ENCODE results near the gene EVA1B.

EVA1B gene

GRCh38 chr1:36323636-36324352, at the start of gene EVA1B:
TSS of gene EVA1B (minus strand) at chr1:36323645. CDS start at chr1:36323037, 608 bp downstream.
- peak; percentile 42 for DNase-seq

DNA sequence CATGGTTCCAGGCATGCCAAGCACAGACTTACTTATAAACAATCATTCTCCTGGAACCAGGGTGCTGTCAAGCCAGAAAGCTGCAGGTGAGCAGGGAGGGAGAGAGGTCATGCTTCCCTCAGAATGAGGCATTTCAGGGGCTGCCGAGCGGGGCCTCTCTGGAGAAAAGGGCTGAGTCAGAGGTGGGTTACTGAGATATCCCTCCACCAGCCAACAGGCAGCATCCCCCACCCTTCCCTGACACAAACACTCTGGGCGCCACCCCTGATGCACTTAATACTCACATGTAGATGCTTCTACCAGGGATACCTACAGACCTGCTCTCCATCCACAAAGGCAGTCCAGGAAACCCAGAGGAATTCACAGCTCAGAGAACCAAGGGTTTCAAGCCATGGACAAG, 49.2 kb upstream of the EVA1B start:
- DNase-seq, result no peak

GRCh38 chr1:36369061-36369861, 45.8 kb upstream of the EVA1B start:
- peak; percentile 84 for DNase-seq

- no peak for DNase-seq
Observed at GRCh38 chr1:36367798-36368197, 44.4 kb upstream of the EVA1B start.

- no peak for DNase-seq
Observed at GRCh38 chr1:36367066-36367465, 43.6 kb upstream of the EVA1B start.

GRCh38 chr1:36366091-36366661, 42.7 kb upstream of the EVA1B start:
- DNase-seq, result peak; percentile 42

DNA sequence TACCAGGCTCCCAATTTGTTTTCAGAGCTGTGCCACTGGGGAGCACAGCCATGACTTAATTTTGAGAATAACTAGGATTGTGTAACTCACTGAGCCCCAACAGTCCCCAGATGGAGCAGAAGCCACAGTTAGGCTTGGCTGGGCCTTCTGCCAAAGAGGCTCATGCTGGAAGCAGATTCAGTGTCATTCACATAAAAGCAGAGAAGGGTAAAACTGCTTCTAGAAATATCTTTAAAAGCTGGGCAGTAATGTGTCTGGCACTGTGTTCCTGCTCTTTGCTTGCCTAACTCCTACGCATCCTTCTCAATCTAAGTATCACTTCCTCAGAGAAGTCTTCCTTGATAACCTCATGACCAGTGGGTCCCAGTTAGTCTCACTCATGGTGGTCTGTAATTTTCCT, 41.9 kb upstream of the EVA1B start:
- DNase-seq, result no peak

GRCh38 chr1:36359911-36360550, 36.6 kb upstream of the EVA1B start:
- peak; percentile 23 for DNase-seq

- no peak for DNase-seq
Observed at GRCh38 chr1:36359383-36359782, 35.9 kb upstream of the EVA1B start.

DNA sequence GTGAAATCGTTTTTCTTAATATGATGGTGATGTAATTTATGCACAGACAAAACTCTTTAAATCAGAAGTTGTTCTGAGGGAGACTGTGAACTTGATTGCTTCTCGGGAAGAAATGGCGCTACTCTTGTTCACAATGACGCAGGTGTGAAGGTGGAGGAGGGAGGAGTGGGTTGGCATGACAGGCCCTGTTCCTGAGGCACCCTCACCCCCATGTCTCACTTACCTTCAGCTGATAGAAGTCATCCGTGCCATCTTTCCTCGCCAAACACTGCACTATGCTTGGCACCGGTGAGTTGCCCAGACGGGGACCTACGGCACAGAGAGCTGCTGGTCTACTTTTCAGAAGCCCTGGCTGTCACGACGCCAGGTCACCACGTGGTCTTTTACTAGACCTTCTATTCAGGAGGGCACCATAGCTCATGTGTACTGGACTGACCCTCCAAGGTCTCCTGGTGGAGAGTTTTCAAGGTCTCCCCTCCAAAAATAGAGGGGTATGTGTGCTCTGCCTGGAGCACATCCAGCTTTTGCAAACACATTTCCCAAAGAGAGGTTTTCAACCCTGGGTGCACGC, 35.2 kb upstream of the EVA1B start:
- DNase-seq, result no peak

DNA sequence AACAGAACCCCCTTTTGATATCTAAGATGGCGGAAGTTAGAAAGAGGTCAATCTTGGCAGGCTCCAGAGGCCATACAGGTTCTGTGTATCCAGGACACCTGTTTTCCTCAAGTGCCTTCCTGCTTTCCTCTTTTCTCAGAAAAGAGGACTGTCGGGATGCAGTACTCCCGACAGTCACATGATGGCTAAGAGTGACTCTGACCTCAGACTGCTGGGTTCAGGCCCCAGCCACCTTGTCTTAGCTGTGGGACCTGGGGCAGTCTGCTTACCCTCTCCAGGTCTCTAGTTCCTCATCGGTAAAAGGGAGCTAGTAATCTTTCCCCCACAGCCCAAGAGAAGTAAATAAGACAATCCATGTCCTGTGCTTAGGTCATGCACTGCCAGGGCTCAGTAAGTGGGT, 32.4 kb upstream of the EVA1B start:
- no peak for DNase-seq

GRCh38 chr1:36354486-36354885, 31.0 kb upstream of the EVA1B start:
- DNase-seq, result no peak

DNA sequence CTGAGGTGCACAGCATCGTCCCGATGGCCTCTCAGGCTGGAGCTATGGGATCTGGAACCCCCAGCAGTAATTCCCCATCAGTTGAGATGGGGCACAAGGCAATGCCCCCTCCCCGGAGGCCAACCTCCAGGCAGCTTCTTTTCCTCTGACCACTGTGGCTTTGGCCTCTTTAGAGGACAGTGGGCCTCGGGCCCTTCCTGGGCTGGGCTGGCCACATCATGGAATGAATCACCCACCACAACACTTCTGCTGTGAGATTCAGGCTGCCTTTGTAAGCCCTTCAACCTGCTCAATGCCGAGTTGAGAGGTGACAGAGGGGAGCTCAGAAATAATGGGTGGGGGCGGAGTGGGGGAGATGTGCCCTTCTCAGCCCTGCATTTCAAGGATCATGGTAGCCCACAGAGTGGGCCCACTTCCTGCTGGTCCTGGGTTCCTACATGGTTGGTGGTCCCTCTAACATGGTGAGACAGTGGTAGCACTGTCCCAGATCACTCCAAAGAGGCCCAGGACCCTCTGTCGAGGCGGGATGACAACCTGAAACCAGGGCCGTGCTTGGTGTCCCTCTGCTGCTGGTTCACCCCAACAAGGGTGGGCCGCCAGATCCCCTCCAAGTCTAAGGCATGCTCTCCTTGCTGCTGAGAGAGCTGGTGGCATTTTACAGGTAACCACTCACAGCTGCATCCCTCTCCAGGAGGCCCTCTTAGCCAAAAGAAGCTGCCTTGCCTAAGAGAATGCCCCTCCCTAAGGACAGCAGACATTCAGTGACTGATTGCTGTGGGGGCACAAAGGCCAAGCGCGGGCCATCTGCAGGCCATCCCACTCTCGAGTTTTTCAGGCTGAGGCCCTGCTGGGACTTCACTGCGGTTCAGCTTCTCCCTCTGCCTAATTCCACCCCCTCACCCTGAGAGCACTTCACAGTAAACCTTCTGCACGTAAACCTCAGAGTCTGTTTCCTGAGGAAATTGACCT, 29.7 kb upstream of the EVA1B start:
- no peak for DNase-seq

- no peak for DNase-seq
Observed at GRCh38 chr1:36352125-36352909, 28.9 kb upstream of the EVA1B start.

- DNase-seq, result no peak
Observed at GRCh38 chr1:36351227-36351977, 28.0 kb upstream of the EVA1B start.

DNA sequence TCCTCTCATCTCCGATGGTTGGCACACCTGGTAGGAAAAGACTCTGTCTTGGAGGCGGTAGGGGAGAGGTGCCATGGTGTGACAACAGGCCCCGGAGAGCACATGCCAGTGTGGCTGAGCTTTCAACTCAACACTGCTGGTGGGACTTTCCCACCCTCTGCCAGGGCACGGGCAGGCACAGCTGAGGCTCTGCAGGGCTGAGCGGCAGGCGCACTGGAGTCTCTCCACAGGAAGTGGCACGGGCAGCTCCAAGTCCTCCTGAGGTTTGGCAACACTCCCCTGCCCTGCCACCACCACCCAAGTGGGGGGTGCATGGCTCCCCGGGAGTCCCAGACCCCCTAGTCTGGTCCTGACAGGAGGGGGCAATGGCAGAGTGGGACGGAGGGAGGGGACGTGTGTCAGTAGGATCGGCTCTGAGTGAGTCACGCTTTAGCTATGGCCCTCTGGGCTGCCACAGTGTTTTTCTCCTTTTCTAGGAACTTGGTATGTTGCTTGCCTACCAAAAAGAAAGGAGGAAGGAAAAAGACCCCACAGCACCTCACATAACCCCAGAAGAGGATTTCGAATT, 27.3 kb upstream of the EVA1B start:
- DNase-seq, result peak; percentile 62

GRCh38 chr1:36349839-36350238, 26.4 kb upstream of the EVA1B start:
- no peak for DNase-seq

DNA sequence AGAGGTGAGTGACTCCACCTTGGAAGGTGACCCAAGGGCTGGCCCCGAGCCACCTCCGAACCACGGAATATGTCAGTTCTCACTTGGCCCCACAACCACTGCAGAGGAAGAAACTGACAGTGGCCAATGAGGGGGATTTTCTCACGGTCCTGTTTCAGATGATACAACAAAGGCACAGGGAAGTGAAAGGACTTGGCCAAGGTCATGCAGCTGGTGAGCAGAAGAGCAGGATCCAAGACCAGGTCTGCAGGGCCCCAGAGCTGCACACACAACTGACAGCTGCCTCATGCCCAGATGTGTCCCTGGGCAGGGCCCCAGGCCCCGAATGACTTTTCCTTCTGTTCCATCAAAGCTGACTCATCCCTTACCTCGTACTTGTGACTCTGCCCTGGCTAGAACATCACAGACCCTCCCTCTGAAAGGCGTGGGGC, 25.8 kb upstream of the EVA1B start:
- no peak for DNase-seq

- DNase-seq, result no peak
Observed at GRCh38 chr1:36346741-36347370, 23.4 kb upstream of the EVA1B start.
